ENCODE data around the gene DYNLT5. TPM values are rescaled to one million over a fixed set of nuclear protein-coding genes. Genes with fewer than 3 reads are reported as not detected.

The DYNLT5 gene
- total and polyA plus RNA-seq, 7 donors, result 0.21 to 3.9 (median 0.55) TPM

DNA sequence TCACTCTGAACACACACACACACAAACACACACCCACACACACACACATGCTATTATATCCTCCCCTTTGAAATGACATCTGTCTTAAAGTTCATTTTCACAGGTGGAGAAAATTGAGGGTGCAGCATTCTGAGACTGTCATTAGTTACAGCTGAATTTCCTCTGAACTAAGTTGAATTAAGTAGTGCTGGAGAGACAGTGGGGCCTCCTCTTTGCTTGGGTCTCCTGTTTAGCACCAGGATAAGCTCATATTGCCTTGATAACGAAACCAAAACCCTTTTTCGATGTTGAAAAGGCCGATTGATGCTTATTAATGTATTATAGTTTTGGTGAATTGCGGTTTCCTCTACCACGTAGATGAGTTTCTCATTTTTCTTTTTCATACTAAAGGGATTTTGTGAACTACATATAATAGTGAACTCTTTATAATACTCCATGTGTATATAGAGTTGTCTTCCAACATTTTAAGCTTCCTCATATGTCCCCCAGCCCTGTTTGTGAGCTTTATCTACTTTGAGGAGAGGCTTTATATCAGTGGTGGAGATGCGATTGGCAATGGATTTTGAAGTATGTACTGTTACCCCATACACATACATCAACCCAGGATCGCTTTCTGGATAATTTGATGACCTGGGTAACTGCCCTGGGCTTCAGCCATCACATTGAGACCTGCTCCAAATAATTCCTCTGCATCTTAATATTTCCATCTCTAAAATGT is 17.4 kb downstream of the DYNLT5 start:
- H3K27ac ChIP-seq, result no peak overlapping the region
- no peak overlapping the region for H3K4me3 ChIP-seq
- no peaks in the 10 kb centered on the region for H3K4me1 ChIP-seq
- no peaks in the 10 kb centered on the region for H3K36me3 ChIP-seq (ENCODE audit: insufficient read depth in 1 of 2, low read depth in 1 of 2)
- no peaks in the 10 kb centered on the region for H3K9me3 ChIP-seq
- WGBS, 3 donors, result 58 to 63% (median 62%) methylated on average over 7 of the region's 7 CpGs
- DNase-seq (no peak), ATAC-seq (no peak)
- TF ChIP-seq, protein P1, sequence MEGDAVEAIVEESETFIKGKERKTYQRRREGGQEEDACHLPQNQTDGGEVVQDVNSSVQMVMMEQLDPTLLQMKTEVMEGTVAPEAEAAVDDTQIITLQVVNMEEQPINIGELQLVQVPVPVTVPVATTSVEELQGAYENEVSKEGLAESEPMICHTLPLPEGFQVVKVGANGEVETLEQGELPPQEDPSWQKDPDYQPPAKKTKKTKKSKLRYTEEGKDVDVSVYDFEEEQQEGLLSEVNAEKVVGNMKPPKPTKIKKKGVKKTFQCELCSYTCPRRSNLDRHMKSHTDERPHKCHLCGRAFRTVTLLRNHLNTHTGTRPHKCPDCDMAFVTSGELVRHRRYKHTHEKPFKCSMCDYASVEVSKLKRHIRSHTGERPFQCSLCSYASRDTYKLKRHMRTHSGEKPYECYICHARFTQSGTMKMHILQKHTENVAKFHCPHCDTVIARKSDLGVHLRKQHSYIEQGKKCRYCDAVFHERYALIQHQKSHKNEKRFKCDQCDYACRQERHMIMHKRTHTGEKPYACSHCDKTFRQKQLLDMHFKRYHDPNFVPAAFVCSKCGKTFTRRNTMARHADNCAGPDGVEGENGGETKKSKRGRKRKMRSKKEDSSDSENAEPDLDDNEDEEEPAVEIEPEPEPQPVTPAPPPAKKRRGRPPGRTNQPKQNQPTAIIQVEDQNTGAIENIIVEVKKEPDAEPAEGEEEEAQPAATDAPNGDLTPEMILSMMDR (IDR thresholded peaks at IDR 0.05), result no peak
- H3K27me3 ChIP-seq (ENCODE audit: insufficient read depth in 3 of 3, low read length in 2 of 3), result no peaks in the 10 kb centered on the region
- intact Hi-C loops (cut with DNase I), result loop anchor here (5.0 to 10.0 kb wide), 4 partner anchors 155 to 745 kb away; partner anchors contain the start of genes DNAI4 (in 2 of the 2) and MIER1 (in 2 of the 2)

DNA sequence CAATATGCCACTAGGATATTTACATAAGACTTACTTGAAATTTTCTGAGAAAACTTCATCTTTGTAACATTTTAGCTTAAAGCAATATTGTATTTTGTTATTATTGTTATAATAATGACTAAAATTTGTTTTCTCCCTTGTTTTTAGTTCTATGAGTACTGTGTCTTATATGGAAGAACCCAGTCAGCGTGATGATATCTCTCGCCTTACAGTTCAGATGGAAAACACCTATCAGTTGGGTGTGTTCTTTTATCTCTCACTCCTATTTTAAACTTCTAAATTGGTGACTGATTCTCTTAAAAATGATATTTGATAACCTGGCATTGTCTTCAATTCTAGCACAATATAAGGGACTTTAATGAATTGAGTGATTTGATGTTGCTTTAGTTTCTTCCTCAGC is 18.0 kb downstream of the DYNLT5 start:
- WGBS, 3 donors, result 96 to 99% (median 99%) methylated on average over 2 of the region's 2 CpGs

DNA sequence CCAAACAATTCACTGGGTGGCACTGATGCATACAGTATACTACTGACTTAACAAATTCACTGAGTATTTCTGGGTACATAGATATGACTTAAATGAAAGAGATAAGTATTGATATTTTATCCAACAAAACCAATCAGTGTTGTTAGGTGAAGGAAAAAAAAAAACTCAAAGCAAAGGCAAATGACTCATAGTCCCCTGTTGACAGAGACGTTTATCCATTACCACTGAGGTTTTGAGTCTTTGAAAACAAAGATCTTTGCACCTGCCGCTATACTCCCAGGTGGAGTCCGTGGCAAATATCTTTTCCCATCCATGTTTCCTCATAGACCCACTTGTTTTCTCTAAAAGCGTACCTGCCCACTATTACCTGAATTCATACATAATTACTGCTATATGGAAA is 18.4 kb downstream of the DYNLT5 start:
- Histone ChIP-seq H3K36me3 (ENCODE audit: insufficient read depth in 1 of 2, low read depth in 1 of 2) (no peaks in the 10 kb centered on the region), H3K4me3 (no peak overlapping the region), H3K27ac (no peak overlapping the region), H3K9me3 (no peaks in the 10 kb centered on the region), H3K4me1 (no peaks in the 10 kb centered on the region), H3K27me3 (ENCODE audit: insufficient read depth in 3 of 3, low read length in 2 of 3) (no peaks in the 10 kb centered on the region)
- intact Hi-C loops (cut with DNase I), result loop anchor here in 1 of 2 donors (10.0 kb wide), 1 partner anchor 744 kb away; no protein-coding TSS in a partner anchor
- 88 to 91% (median 88%) methylated on average over 4 of the region's 4 CpGs for WGBS, 3 donors
- DNase-seq (no peak), ATAC-seq (no peak)
- TF ChIP-seq, protein P1 (IDR thresholded peaks at IDR 0.05), result no peak

More for the DNA sequence above, 18.0 kb downstream of the DYNLT5 start:
- Histone ChIP-seq H3K36me3 (ENCODE audit: insufficient read depth in 1 of 2, low read depth in 1 of 2) (no peaks in the 10 kb centered on the region), H3K4me1 (no peaks in the 10 kb centered on the region), H3K27ac (no peak overlapping the region), H3K4me3 (no peak overlapping the region), H3K27me3 (ENCODE audit: insufficient read depth in 3 of 3, low read length in 2 of 3) (no peaks in the 10 kb centered on the region), H3K9me3 (no peaks in the 10 kb centered on the region)
- DNase-seq (no peak), ATAC-seq (no peak)
- TF ChIP-seq, protein P1 (IDR thresholded peaks at IDR 0.05), result no peak
- intact Hi-C loops (cut with DNase I), result loop anchor here in 1 of 2 donors (10.0 kb wide), 1 partner anchor 745 kb away; no protein-coding TSS in a partner anchor

DNA sequence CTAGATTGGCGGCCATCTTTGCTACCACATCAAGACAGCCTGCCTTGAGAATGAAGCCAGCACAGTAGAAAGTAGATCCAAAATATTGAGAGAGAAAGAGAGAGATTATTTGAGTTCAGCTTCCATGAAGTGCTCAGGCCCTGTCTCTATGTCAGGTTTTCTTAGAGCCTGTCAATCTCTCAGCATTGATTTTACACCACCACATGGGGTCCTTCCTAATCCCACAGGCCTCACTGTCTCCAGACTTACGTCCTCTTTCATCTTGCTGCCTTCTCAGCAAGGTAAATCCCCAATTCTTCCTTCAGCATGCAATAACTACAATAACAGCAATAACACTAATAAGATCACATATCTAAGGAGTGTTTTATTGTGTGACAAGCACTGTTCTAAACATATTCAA is 21.0 kb downstream of the DYNLT5 start:
- intact Hi-C loops (cut with DNase I), result loop anchor here in 1 of 2 donors (10.0 kb wide), 1 partner anchor 742 kb away; no protein-coding TSS in a partner anchor

More for the DNA sequence above, 21.0 kb downstream of the DYNLT5 start:
- H3K9me3 ChIP-seq, result no peaks in the 10 kb centered on the region
- H3K27me3 ChIP-seq (ENCODE audit: insufficient read depth in 3 of 3, low read length in 2 of 3), result no peaks in the 10 kb centered on the region
- no peak for DNase-seq
- ATAC-seq, result no peak
- H3K27ac ChIP-seq, result no peak overlapping the region
- H3K4me3 ChIP-seq, result no peak overlapping the region
- H3K4me1 ChIP-seq, result no peaks in the 10 kb centered on the region
- 92 to 96% (median 96%) methylated on average over 2 of the region's 2 CpGs for WGBS, 3 donors
- TF ChIP-seq, protein P1 (IDR thresholded peaks at IDR 0.05), result no peak
- no peaks in the 10 kb centered on the region for H3K36me3 ChIP-seq (ENCODE audit: insufficient read depth in 1 of 2, low read depth in 1 of 2)

All from psoas muscle (tissue), 8 donors.